Sigmoid colon (tissue), 7 donors: Measurements from ENCODE around the gene BNIPL. TPM values are rescaled to one million over a fixed set of nuclear protein-coding genes. Genes with fewer than 3 reads are reported as not detected.
A peak's percentile ranks its signal among the peaks of the same experiment; 100 is the strongest.

Source experiments
- DNase-seq: peaks from one replicate; pipeline ENCODE4 v3.0.0-alpha.2; 2019
- H3K27ac ChIP-seq, 4 donors: fragments of 200-600 bp; sonication (generic); one replicate each; pipeline ENCODE4 v1.5.1; 2016 to 2019; ENCODE audit warnings: mild to moderate bottlenecking in 1 of 4
- H3K27me3 ChIP-seq, 3 donors: fragments of 200-600 bp; sonication (generic); one replicate each; pipeline ENCODE4 v1.5.1; 2019; ENCODE audit warnings: mild to moderate bottlenecking in 1 of 3
- H3K36me3 ChIP-seq, 4 donors: fragments of 200-600 bp; sonication (generic); one replicate each; pipeline ENCODE4 v1.5.1; 2016 to 2019
- H3K4me1 ChIP-seq, 4 donors: fragments of 200-600 bp; sonication (generic); one replicate each; pipeline ENCODE4 v1.5.1; 2017 to 2019
- H3K4me3 ChIP-seq, 4 donors: fragments of 200-600 bp; sonication (generic); one replicate each; pipeline ENCODE4 v1.5.1; 2017 to 2019; ENCODE audit warnings: mild to moderate bottlenecking in 2 of 4, moderate library complexity in 1 of 4
- H3K9me3 ChIP-seq, 4 donors: fragments of 200-600 bp in 3 of 4; sonication (generic) in 3 of 4; one replicate each; pipeline versions ENCODE4 v1.5.1 to v1.6.1; 2013 to 2019
- EP300 ChIP-seq, 4 donors: sonication (generic); formaldehyde crosslinking; IDR thresholded peaks; one replicate each; pipeline ENCODE4 v1.6.1; 2017; ENCODE audit warnings: antibody characterized with exemption in 4 of 4
- POLR2A ChIP-seq, 2 donors: fragments of 450-650 bp; IDR thresholded peaks; one replicate each; pipeline ENCODE4 v1.6.1; 2016; ENCODE audit warnings: antibody characterized with exemption in 2 of 2, mild to moderate bottlenecking in 2 of 2, moderate library complexity in 2 of 2
- POLR2AphosphoS5 ChIP-seq, 4 donors: sonication (generic); formaldehyde crosslinking; IDR thresholded peaks; one replicate each; pipeline ENCODE4 v1.6.1; 2017; ENCODE audit warnings: antibody characterized with exemption in 4 of 4
- WGBS, 2 donors: extraction: QIAGEN DNeasy Blood & Tissue Kit; methylation state at CpG; one replicate each; pipeline ENCODE4 v1.1.7; 2013; 5-methylcytosine and 5-hydroxymethylcytosine counted together
- intact Hi-C: fragments of 100-400 bp; cut with DNase I; formaldehyde crosslinking; loops from one replicate; pipeline ENCODE4 v1.15.1; 2023
- polyA plus RNA-seq, 3 donors: library from polyadenylated mRNA; stranded (reverse); fragments of 200-250 nt; gene quantifications; one replicate each; pipeline ENCODE4 v1.2.3, GENCODE V29; 2013
- total RNA-seq, 4 donors: library from RNA; depleted of rRNA; stranded (reverse); fragments of >200 nt; gene quantifications; one replicate each; pipeline ENCODE4 v1.1.0, GENCODE V29; 2016
- TF ChIP-seq, protein P1 (sequence below), 4 experiments: fragments of 450-650 bp in 3 of 4; fragments of 200-600 bp in 1 of 4; IDR thresholded peaks; one replicate each; pipeline ENCODE4 v1.5.1; 2016 to 2019; ENCODE audit warnings: antibody characterized with exemption in 4 of 4, mild to moderate bottlenecking in 3 of 4, moderate library complexity in 2 of 4
- donor health status: healthy with polysubstance abuse.
- donor health status: Bipolar disorder and iron deficiency.
- donor health status: healthy.

The BNIPL gene
- total and polyA plus RNA-seq, 7 donors, result 0.28 to 0.47 (median 0.36) TPM; not detected in 4

- no peaks in the 10 kb centered on the region for H3K27me3 ChIP-seq
- no peak overlapping the region for H3K4me3 ChIP-seq
- 68 to 85% methylated on average over 17 of the region's 17 CpGs for WGBS, 2 donors
- no peak for TF ChIP-seq POLR2A (IDR thresholded peaks at IDR 0.05)
- no peak for TF ChIP-seq EP300 (IDR thresholded peaks at IDR 0.05)
- TF ChIP-seq, protein P1, sequence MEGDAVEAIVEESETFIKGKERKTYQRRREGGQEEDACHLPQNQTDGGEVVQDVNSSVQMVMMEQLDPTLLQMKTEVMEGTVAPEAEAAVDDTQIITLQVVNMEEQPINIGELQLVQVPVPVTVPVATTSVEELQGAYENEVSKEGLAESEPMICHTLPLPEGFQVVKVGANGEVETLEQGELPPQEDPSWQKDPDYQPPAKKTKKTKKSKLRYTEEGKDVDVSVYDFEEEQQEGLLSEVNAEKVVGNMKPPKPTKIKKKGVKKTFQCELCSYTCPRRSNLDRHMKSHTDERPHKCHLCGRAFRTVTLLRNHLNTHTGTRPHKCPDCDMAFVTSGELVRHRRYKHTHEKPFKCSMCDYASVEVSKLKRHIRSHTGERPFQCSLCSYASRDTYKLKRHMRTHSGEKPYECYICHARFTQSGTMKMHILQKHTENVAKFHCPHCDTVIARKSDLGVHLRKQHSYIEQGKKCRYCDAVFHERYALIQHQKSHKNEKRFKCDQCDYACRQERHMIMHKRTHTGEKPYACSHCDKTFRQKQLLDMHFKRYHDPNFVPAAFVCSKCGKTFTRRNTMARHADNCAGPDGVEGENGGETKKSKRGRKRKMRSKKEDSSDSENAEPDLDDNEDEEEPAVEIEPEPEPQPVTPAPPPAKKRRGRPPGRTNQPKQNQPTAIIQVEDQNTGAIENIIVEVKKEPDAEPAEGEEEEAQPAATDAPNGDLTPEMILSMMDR (IDR thresholded peaks at IDR 0.05), result no peak
- TF ChIP-seq POLR2AphosphoS5 (IDR thresholded peaks at IDR 0.05), result no peak
- intact Hi-C loops, result no loop called here
- peaks cover 0 to 34% (median 20%) of the 10 kb centered on the region in 4 donors for H3K4me1 ChIP-seq
- no peak for DNase-seq
- no peaks in the 10 kb centered on the region for H3K9me3 ChIP-seq
- H3K27ac ChIP-seq, result peak overlapping the region in 1 of 4 donors; percentile 39
- H3K36me3 ChIP-seq, result peaks cover 9 to 60% (median 34%) of the 10 kb centered on the region in 4 donors
These were observed 37.2 kb upstream of the BNIPL start for GRCh38 chr1:150999051-150999674.

DNA sequence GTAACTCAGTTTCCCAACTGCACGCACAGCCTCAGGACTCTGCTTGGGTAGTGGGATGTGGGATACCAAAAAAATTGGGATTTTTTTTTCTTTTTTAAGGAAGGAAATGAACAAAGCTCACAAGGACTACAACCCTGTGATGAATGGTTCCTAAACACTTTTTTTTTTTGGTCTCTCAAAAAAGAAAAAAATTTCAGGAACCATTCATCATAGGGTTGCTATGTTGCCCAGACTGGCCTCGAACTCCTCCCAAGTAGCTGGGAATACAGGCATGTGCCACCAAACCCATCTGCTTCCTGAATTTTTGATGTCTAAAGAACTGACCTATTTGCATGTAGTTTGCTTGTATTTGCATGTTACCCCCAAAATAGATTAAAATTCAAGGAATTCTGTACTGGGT lies 36.5 kb upstream of the BNIPL start:
- peaks cover 9 to 60% (median 34%) of the 10 kb centered on the region in 4 donors for H3K36me3 ChIP-seq
- no peaks in the 10 kb centered on the region for H3K27me3 ChIP-seq
- peaks cover 0 to 42% (median 28%) of the 10 kb centered on the region in 4 donors for H3K4me1 ChIP-seq
- TF ChIP-seq POLR2AphosphoS5 (IDR thresholded peaks at IDR 0.05) (no peak), EP300 (IDR thresholded peaks at IDR 0.05) (no peak), POLR2A (IDR thresholded peaks at IDR 0.05) (no peak)
- TF ChIP-seq, protein P1 (IDR thresholded peaks at IDR 0.05), result no peak
- no peak for DNase-seq
- WGBS, 2 donors, result 90 to 96% methylated on average over 2 of the region's 2 CpGs
- H3K9me3 ChIP-seq, result no peaks in the 10 kb centered on the region
- no peak overlapping the region for H3K27ac ChIP-seq
- intact Hi-C loops, result no loop called here
- no peak overlapping the region for H3K4me3 ChIP-seq

DNA sequence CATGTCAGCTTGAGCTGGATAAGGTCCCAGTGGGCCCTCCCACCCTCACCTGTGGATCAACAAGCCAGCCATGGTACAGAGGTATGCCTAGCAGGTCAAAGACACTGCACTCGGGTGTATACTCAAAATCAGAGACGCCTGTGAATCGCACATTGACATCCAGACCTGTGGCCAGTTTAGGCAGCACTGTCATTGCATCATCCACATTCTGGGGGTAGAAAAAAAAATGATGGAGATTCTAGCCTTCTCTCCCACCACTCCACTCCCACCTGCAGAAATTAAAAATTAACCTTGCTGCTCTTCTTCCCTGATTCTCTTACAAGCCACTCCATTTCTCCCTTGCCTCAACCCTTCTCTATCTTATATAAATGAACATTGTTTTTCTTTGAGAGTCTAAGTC lies 36.0 kb upstream of the BNIPL start:
- Histone ChIP-seq H3K36me3 (peaks cover 9 to 60% (median 34%) of the 10 kb centered on the region in 4 donors), H3K27me3 (no peaks in the 10 kb centered on the region), H3K9me3 (no peaks in the 10 kb centered on the region), H3K27ac (no peak overlapping the region), H3K4me1 (peaks cover 0 to 42% (median 32%) of the 10 kb centered on the region in 4 donors), H3K4me3 (no peak overlapping the region)
- TF ChIP-seq, protein P1 (IDR thresholded peaks at IDR 0.05), result no peak
- TF ChIP-seq EP300 (IDR thresholded peaks at IDR 0.05), result no peak
- TF ChIP-seq POLR2AphosphoS5 (IDR thresholded peaks at IDR 0.05), result no peak
- no peak for TF ChIP-seq POLR2A (IDR thresholded peaks at IDR 0.05)
- intact Hi-C loops, result no loop called here
- no peak for DNase-seq
- WGBS, 2 donors, result 96% methylated on average over 3 of the region's 3 CpGs

DNA sequence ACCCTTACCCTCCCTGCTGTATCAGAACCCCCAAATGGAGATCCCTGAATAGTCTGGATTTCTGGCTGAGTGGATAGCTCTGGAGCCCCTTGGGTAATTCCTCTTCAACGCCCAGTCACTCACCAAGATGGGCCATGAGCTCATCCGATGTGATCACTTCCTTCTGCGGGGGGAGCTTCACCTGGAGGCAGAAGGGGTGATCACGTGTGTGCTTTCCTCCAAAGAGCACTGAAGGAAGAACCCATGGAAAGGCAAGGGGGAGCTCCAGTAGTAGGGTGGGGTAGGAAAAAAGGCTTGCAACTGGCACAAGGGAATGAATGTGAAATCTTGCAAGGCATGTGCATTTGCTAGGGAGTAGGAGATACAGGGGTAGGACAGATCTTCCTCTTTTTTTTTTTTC lies 34.8 kb upstream of the BNIPL start:
- H3K36me3 ChIP-seq, result peaks cover 9 to 57% (median 33%) of the 10 kb centered on the region in 4 donors
- intact Hi-C loops, result no loop called here

More for the DNA sequence above, 34.8 kb upstream of the BNIPL start:
- TF ChIP-seq, protein P1 (IDR thresholded peaks at IDR 0.05), result no peak
- TF ChIP-seq EP300 (IDR thresholded peaks at IDR 0.05) (no peak), POLR2A (IDR thresholded peaks at IDR 0.05) (no peak), POLR2AphosphoS5 (IDR thresholded peaks at IDR 0.05) (no peak)
- Histone ChIP-seq H3K27ac (no peak overlapping the region), H3K4me1 (peaks cover 0 to 42% (median 35%) of the 10 kb centered on the region in 4 donors), H3K27me3 (no peaks in the 10 kb centered on the region), H3K9me3 (no peaks in the 10 kb centered on the region), H3K4me3 (no peak overlapping the region)
- WGBS, 2 donors, result 85 to 89% methylated on average over 4 of the region's 4 CpGs
- DNase-seq, result no peak
